Stimulated activated naive CD4-positive, alpha-beta T cell (primary cell): ENCODE measurements around the gene EML3.
"Not testable (repeated sequence)": the region's sequence is repeated elsewhere in the genome, so short reads cannot be mapped to it uniquely, and the experiment has no call there.

Experiments
- DNase-seq, 6 experiments: peaks; one replicate each; lab custom pipeline; 2025; lab: John Stamatoyannopoulos, UW

The EML3 gene, protein sequence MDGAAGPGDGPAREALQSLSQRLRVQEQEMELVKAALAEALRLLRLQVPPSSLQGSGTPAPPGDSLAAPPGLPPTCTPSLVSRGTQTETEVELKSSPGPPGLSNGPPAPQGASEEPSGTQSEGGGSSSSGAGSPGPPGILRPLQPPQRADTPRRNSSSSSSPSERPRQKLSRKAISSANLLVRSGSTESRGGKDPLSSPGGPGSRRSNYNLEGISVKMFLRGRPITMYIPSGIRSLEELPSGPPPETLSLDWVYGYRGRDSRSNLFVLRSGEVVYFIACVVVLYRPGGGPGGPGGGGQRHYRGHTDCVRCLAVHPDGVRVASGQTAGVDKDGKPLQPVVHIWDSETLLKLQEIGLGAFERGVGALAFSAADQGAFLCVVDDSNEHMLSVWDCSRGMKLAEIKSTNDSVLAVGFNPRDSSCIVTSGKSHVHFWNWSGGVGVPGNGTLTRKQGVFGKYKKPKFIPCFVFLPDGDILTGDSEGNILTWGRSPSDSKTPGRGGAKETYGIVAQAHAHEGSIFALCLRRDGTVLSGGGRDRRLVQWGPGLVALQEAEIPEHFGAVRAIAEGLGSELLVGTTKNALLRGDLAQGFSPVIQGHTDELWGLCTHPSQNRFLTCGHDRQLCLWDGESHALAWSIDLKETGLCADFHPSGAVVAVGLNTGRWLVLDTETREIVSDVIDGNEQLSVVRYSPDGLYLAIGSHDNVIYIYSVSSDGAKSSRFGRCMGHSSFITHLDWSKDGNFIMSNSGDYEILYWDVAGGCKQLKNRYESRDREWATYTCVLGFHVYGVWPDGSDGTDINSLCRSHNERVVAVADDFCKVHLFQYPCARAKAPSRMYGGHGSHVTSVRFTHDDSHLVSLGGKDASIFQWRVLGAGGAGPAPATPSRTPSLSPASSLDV

DNA sequence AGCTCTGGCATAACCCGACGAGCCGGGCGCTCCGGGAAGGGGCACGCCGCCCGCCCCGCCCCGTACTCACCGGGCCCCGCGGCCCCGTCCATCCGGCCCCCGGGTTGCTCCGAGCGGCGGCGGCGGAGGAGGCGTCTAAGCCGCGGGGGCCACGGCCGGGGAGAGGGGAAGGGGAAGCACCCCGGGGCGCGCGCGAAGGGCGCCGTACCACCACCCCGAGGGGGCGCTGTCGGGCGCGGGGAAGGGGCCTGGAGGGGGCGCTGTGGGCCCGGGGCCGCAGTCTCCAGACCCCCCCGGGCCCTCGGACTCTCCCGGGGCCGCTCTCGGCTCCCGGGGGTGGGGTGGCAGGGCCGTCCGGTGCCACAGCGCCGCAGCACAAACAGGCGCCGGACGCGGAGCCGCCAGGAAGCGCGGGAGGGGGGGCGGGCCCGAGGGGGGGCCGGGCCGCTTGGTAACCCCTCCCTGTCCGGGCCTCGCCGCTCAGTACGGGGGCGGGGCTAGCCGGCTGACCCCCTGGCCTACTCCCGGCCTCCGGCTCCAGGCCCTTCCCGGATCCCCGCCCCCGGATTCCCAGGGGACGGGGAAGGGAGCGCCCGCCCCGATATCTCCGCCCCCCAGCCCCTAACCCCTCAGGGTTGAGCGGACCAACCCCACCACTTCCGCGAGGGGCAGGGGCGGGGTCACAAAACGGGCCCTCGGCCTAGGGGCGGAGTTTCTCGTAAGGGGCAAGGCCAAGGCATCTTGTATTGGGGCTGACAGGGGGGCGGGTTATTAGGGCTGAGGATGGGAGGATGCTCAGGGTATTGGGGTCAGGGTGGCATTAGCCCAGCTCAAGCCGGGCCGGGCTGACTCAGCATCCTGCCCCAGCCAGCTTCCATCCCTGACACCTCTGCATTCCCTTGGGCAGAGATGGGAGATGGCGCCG, at the start of gene EML3, which contains the start of gene ROM1:
EML3 (minus strand) TSS at position 410 of the 925 bp plus-strand sequence; CDS start at position 92, 318 bp downstream.
ROM1 (plus strand) TSS at position 892 of the 925 bp plus-strand sequence; CDS start at position 917, 25 bp downstream.
- peak; percentile 72 to 90 (median 82) for DNase-seq

DNA sequence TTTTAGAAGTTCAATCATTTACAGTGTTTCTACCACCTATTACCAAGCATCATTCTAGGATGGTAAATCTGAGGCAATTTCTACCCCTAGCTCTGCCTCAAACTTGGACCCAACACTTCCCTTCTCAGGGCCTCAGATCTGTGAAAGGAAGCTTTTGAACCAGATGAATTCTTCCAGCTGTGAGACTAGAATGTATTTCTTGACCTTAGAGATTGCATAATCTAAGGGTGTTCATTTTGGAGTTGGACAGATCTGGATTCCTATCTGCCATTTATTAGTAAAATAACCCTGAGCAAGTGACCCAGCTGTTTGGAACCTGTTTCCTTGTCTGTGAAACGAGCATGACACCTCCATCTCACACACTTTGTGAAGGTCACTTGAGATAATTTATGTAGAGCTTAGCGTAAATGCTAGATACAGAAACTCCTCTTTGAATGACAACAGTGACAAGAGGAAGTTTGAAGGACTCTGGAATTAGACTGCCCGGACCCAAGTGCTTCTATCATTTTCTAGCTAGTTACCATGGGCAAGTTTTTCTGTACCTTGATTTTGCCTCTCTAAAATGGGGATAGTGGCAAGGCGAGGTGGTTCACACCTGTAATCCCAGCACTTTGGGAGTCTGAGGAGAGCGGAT, 44.3 kb upstream of the EML3 start:
- DNase-seq = no peak

DNA sequence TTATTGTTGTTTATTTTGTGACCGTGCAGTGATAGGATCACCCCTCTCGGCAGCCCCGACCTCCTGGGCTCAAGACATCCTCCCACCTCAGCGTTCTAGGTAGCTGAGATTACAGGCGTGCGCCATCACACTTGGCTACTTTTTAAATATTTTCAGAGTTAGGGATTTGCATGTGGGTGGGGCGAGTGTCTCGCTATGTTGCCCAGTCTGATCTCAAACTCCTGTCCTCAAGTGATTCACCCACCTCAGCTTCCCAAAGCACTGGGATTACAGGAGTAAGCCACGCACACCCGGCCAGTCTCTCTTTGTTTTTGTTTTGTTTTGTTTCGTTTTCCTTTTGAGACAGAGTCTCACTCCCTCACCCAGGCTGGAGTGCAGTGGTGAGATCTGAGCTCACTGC, 41.7 kb upstream of the EML3 start:
- no peak for DNase-seq

DNA sequence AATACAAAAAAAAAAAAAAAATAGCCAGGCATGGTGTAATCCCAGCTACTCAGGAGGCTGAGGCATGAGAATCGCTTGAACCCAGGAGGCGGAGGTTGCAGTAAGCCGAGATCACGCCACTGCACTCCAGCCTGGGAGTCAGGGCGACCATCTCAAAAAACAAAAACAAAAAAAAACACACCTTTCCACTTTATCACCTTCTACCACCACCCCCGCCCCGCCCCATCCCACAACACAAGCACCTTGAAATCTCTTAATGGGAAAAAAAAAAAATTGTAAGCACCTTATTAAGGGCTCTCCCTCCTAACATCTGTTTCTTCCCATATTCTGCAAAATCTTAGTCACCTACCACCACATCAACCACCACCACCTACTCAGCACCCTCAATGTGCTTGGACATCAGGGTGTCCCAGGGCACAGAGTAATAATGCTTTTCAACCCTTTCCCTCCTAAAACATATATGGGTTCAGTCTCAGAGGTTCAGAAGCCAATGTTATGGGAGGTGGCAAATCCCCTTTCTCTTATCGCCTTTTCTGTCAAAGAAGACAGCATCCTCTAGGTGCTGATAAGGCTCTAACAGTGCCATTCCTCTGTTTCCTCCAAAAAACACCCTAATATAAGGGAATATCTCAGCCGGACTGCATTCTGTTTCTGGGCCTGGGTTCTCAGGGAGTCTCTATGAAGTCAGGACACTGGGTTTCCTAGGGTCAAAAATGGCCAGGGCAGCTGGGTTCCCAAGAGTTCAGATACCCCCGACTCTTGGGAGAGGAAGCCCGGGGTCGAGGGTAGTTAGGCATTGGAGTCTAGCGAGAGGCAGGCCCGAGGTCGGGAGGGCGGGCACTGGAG, 39.8 kb upstream of the EML3 start:
- peak in 2 of 6 experiments; percentile 21 to 40 for DNase-seq

DNA sequence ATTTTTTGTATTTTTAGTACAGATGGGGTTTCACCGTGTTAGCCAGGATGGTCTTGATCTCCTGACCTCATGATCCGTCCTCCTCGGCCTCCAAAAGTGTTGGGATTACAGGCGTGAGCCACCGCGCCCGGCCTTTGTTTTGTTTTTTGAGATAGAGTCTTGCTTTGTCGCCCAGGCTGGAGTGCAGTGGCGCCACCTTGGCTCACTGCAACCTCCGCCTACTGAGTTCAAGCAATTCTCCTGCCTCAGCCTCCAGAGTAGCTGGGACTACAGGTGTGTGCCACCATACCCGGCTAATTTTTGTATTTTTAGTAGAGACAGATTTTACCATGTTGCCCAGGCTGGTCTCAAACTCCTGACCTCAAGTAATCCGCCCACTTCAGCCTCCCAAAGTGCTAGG, 37.7 kb upstream of the EML3 start:
- DNase-seq = not testable (repeated sequence)

DNA sequence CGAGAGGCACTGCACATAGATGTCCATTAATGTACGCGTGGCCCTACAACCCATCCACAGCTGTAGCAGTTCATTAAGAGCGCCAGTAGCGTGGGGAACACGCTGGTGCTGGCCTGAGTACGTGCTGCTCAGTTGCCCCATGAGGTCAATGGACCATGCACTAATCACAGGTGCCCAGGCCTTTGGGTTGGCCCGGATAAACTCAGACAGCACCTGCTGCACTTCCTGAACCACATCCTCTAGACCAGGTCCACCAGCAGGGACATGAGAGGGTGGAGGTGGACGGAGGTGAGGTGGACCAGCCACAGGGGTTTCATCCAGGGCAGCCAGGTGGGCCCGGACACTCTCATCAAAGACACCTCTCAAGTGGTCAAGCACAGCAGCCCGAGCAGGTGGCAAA, 36.9 kb upstream of the EML3 start:
- no peak for DNase-seq

DNA sequence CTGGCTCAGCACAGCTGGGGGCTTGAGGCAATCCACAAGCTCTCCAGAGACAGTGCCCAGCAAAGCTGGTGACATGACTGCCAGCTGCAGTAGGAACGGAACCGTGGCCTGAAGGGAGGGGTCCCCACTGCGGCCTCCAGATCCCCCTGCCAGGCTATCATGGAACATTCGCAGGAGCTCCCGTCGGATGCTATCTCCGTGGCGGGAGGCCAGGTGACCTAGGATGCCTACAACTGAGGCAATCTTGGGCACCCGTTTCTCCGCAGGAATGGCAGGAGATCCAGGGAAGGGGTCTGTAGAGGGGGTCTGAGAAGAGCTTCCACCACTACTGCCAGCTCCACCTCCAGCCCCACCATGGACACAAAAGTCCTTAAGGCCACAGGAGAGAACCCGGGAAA, 36.4 kb upstream of the EML3 start:
- no peak for DNase-seq

DNA sequence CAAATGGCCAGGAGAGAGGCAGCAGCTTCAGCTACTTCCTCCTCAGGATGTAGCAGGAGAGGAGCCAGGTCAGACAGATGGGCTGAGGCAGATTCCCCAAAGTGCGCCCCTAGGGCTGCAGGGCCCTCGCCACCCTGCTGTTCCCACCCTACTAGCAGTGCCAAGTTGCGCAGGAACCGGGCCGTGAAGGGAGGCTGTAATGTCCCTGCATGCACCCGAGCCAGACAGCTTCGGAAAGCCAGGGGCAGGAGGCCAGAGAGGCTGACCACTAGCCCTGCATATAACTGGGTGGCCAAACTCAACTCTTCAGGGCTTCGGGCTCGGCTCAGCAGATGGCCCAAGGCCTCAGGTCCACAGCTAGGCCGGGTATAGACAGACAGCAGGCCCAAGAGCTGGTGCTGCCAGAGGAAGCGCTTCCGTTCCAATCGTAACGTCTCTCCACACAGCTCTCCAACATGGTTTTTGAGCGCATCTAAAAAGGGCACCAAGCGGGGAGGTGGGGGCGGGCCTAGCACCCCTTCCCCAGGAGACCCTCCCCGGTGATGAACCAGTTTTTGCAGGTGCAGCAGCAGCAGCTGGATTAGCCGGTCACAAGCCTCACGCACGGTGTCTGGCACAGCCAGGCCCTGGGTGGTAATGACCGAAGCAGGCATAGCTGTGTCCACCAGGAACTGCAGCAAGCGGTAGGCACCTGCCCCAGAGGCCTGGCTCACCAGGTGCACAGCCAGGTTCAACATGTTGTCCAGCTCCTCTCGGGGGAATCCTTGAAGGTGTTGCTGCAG, 35.8 kb upstream of the EML3 start:
- no peak for DNase-seq

DNA sequence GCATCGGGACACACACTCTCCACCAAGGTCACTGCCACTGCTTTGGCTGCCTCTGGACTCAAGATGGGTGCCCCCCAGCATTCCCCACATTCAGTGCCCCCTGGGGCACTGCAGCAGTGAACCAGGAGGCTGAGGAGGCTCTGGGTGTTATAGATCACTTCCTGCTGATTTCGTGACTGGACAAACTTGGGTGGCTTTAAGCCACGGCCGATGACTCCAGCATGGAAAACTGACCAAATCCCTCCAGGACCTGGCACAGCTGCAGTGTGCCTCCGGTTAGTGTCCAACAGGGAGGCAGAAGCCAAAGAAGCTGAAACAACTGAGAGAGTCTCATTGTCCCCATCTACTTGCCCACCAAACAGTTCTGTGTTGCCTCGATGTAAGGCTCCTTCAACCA, 35.0 kb upstream of the EML3 start:
- DNase-seq = no peak

DNA sequence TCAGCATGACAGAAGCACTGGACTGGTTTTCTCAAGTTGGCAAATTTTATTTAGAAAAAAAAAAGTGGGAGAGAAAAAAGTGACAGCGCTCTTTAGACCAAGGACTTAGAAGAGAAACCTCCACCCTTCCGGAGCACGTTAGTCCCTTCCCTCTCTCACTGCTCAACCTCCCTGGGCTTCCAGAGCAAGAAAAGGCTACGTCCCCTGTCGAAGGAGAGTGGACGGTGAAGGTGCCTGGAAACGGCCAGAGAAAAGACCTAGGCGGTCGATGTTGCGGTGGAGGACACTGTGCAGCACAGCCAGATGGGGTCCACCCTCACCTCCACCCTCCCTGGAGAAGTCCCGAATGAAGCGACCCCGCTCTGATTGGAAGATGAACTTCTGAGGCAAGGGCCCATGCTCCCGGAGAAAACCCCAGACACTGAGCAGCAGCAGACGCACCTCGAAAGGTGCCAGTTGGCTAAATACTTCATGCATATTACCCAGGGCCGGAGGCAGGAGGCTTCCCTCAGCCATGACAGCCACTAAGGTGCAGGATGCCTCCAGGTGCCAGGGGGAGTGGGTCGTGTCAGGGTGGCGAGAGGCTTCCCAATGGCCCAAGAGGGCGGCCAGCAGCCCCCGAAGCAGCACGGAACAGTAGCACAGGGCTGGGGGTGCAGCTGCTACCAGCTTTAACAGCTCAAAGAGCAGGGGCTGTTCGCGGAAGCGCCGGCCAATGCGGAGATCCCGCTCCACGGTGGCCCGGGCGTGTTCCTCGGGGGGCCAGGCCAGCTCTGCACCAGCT, 34.4 kb upstream of the EML3 start:
- DNase-seq = no peak

DNA sequence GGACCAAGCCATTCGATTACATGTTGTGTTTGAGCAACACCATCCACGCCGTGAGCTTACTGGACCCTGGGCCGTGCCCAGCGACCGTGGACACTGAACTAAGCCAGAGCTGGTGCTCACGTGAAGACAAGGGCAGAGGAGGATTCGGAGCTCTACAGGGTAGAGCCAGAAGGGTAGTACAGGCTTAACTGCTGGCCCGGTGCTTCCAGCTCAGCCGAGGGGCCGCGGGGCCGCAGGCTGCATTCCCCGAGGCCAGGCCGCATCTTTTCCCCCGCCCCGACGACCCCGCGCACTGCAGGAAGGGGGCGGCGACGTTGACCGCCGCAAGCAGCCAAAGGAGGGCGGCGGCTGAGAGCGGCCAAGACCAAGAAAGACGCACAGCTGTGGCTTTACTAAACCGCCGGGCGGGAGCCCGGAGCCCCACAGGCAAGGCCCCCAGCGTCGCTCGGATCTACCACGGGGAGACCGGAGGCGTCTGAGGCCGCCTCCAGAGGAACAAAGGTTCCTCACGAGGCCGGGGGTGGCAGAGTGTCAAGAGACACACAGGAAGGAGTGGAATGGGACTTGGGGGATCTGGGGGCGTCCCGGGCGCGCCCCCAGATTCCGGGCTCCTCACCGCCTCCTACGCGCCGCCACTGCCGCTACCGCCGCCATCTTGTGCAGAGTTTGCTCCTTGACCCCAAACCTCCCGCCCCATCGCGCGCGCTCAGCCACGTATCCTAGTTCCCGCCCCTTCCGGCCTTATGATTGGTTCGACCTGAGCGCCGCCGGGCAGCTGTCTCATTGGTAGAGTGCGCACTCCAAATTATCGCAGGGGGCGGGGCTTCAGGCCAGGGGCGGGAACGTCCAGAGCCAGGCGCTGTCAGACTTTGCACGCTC, 33.6 kb upstream of the EML3 start, which contains the start of gene GANAB:
GANAB (minus strand) TSS at position 668 of the 879 bp plus-strand sequence; CDS start at position 654, 14 bp downstream.
- peak; percentile 93 to 98 (median 96) for DNase-seq

DNA sequence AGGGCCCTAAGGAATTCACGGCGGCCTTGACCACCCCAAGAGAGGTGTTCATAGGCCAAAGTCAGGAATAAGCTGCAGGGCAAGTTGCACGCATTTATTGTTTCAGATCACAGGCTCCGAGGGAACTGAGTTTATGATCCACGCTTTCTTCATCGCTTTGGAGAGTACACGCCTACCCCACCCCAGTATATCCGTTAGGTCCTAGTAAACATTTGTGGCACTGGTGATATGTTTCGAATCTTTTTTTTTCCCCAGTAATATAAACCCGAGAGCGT, 33.0 kb upstream of the EML3 start:
- DNase-seq = peak in 1 of 6 experiments; percentile 27

DNA sequence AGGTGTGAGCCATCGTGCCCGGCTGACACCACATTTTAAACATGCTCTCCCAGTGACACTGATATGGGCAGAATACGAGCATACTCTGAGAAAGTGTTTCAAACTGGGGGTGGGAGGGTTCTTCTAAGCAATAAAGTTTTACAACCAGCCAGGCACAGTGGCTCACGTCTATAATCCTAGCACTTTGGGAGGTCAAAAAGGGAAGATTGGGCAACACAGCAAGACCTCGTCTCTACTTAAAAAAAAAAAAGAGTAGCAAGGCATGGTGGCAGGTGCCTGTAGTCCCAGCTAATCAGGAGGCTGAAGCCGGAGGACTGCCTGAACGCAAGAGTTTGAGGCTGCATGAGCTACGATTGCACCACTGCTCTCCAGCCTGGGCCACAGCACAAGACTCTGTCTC, 31.6 kb upstream of the EML3 start:
- DNase-seq = no peak

DNA sequence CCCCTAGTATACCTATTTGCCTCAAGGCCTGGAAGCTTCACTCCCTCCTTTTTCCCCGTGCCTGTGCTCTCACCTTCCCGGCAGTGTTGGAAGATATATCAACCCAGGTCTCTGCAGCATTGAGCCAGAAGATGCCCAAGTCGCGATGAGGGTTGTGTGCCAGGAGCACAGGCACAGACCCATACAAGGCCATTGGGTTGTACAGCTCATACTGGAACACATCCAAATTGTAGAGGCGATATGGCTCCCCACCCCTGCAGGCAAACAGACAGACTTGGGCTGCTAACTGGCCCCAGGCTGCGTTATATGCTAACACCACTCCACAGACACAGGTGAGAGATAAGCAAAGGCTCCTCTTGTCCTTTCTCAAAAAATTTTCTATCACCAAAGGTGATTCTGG, 19.9 kb upstream of the EML3 start:
- DNase-seq = no peak

DNA sequence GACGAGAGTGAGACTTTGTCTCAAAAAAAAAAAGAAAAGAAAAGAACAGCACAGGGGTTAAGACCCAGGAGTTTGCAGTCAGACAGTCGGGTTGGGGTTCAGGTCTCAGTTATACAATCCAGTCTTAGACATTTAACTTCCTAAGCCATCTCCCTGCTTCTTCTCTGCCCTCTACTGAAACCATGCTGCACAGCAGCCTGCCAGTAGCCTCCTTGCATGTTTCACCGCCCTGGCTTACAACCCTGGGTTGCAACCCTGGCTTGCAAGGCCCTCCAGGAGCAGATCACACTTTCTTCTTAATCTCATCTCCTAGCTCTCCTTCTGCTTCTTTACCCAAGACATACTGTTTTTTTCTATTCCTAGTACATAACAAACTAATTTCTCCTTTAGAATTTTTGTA, 15.1 kb upstream of the EML3 start:
- DNase-seq = no peak

DNA sequence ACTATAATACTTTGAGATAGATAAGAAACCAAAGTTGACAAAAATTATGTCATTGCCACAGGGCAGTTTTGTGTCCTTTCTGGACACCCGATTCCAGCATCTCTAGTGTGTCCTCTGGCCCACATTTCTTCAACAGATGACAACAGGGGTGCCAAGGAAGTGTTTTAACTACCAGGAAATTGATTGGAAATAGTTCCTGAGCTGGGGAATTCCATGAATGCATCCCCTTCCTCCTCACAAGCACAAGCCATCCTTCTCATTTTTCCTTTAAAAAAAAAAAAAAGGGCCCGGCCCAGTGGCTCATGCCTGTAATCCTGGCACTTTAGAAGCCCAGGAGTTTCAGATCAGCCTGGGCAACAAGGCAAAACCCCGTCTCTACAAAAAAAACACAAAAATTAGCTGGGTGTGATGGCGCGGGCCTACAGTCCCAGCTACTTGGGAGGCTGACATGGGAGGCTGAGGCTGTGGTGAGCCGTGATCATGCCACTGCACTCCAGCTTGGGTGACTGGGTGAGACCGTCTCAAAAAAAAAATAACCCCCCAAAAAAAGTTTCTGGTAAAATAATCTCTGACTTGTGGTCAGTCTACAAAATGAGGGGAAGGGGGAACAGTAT, 10.0 kb upstream of the EML3 start:
- DNase-seq = peak in 1 of 6 experiments; percentile 12
